ENCODE data around the gene GLIS1. TPM values are rescaled to one million over a fixed set of nuclear protein-coding genes. Genes with fewer than 3 reads are reported as not detected.

Gene GLIS1
- total RNA-seq, 1 donor from 2014 or later: not detected

GRCh38 chr1:53583868-53584776 is 154.8 kb downstream of the GLIS1 start:
- intact Hi-C loops (cut with micrococcal nuclease): no loop called here

GRCh38 chr1:53583021-53583867 is 155.7 kb downstream of the GLIS1 start:
- intact Hi-C loops (cut with micrococcal nuclease): no loop called here

- intact Hi-C loops (cut with micrococcal nuclease): no loop called here
These were observed 156.5 kb downstream of the GLIS1 start for GRCh38 chr1:53582211-53583020.

- intact Hi-C loops (cut with micrococcal nuclease): no loop called here
These were observed 157.5 kb downstream of the GLIS1 start for GRCh38 chr1:53581476-53581875.

- intact Hi-C loops (cut with micrococcal nuclease): no loop called here
These were observed 158.1 kb downstream of the GLIS1 start for GRCh38 chr1:53580739-53581475.

- intact Hi-C loops (cut with micrococcal nuclease): no loop called here
These were observed 159.0 kb downstream of the GLIS1 start for GRCh38 chr1:53580009-53580400.

GRCh38 chr1:53579221-53580008 is 159.5 kb downstream of the GLIS1 start:
- intact Hi-C loops (cut with micrococcal nuclease): no loop called here

- intact Hi-C loops (cut with micrococcal nuclease): no loop called here
These were observed 160.6 kb downstream of the GLIS1 start for GRCh38 chr1:53578358-53578757.

GRCh38 chr1:53577761-53578100 is 161.2 kb downstream of the GLIS1 start:
- intact Hi-C loops (cut with micrococcal nuclease): no loop called here

- intact Hi-C loops (cut with micrococcal nuclease): no loop called here
These were observed 161.9 kb downstream of the GLIS1 start for GRCh38 chr1:53576866-53577760.

GRCh38 chr1:53576381-53576801 is 162.6 kb downstream of the GLIS1 start:
- intact Hi-C loops (cut with micrococcal nuclease): no loop called here

GRCh38 chr1:53575955-53576320 is 163.0 kb downstream of the GLIS1 start:
- intact Hi-C loops (cut with micrococcal nuclease): no loop called here

- intact Hi-C loops (cut with micrococcal nuclease): no loop called here
These were observed 163.6 kb downstream of the GLIS1 start for GRCh38 chr1:53575141-53575954.

- intact Hi-C loops (cut with micrococcal nuclease): no loop called here
These were observed 164.3 kb downstream of the GLIS1 start for GRCh38 chr1:53574621-53575020.

GRCh38 chr1:53573931-53574330 is 165.0 kb downstream of the GLIS1 start:
- intact Hi-C loops (cut with micrococcal nuclease): no loop called here

- intact Hi-C loops (cut with micrococcal nuclease): no loop called here
These were observed 165.4 kb downstream of the GLIS1 start for GRCh38 chr1:53573522-53573921.

- intact Hi-C loops (cut with micrococcal nuclease): no loop called here
These were observed 166.2 kb downstream of the GLIS1 start for GRCh38 chr1:53572815-53573173.

Measured in T-helper 1 cell treated with Interleukin-12 subunit alpha and Interleukin-12 subunit beta and Interleukin-4 antibody, amounts not matched to agents 30 ng/mL and 1 ng/mL, for 36 hours (primary cell).